Left lung (tissue), 10 donors: ENCODE measurements around the gene ACTL8. TPM values are rescaled to one million over a fixed set of nuclear protein-coding genes. Genes with fewer than 3 reads are reported as not detected.

Source experiments
- ATAC-seq: fragments of 200-7000 bp; cut with Tn5 transposase; one replicate; pipeline ENCODE4 v1.9.1; 2020; ENCODE audit warnings: moderate library complexity
- DNase-seq, 4 donors: peaks; one replicate each; pipeline ENCODE4 v3.0.0-alpha.2; 2013 to 2020
- H3K27ac ChIP-seq, 2 donors: fragments of 200-600 bp; sonication (generic) in 1 of 2; one replicate each; pipeline versions ENCODE4 v1.5.0 to v1.8.0; 2020 to 2021
- H3K27me3 ChIP-seq, 2 donors: fragments of 200-600 bp; sonication (generic) in 1 of 2; one replicate each; pipeline versions ENCODE4 v1.5.0 to v1.8.0; 2020 to 2021
- H3K36me3 ChIP-seq, 2 donors: fragments of 200-600 bp; sonication (generic) in 1 of 2; one replicate each; pipeline versions ENCODE4 v1.5.0 to v1.8.0; 2020 to 2021
- H3K4me1 ChIP-seq, 2 donors: fragments of 200-600 bp; one replicate each; pipeline ENCODE4 v1.8.0; 2021
- H3K4me3 ChIP-seq, 2 donors: fragments of 200-600 bp; sonication (generic) in 1 of 2; one replicate each; pipeline versions ENCODE4 v1.5.0 to v1.8.0; 2020 to 2021; ENCODE audit warnings: mild to moderate bottlenecking in 1 of 2
- H3K9me3 ChIP-seq, 2 donors: fragments of 200-600 bp; sonication (generic) in 1 of 2; one replicate each; pipeline versions ENCODE4 v1.5.0 to v1.8.0; 2020 to 2021
- CTCF ChIP-seq, 2 donors: fragments of 200-600 bp; sonication (generic) in 1 of 2; IDR thresholded peaks; one replicate each; pipeline versions ENCODE4 v1.5.0 to v1.8.0; 2021; ENCODE audit warnings: antibody characterized with exemption in 2 of 2
- intact Hi-C, 2 donors: fragments of 100-400 bp; cut with DNase I; formaldehyde crosslinking; loops; one replicate each; pipeline versions ENCODE4 v1.11.2 to v1.14.2; 2022
- polyA plus RNA-seq, 6 donors: library from polyadenylated mRNA; unstranded; fragments of 120-200 nt; gene quantifications; one replicate each; pipeline ENCODE4 v1.2.1, GENCODE V29; 2013; ENCODE audit not compliant: insufficient read length in 6 of 6
- total RNA-seq, 2 donors: library from RNA; stranded (reverse); fragmentation: NEBNext Ultra II Directional; extraction: Animal tissue kit (Norgen Biotek cat#: 25700); gene quantifications; one replicate each; pipeline ENCODE4 v1.2.1, GENCODE V29; 2021
- donor health status: DM: no; HTN: yes; CAD: no.
- donor health status: DM: no; HTN: no; CAD: no.

Gene ACTL8
- total and polyA plus RNA-seq, 8 donors, result not detected

GRCh38 chr1:17773591-17774326 is 18.6 kb downstream of the ACTL8 start:
- H3K27me3 ChIP-seq, result peaks cover 0 to 45% of the 10 kb centered on the region in 2 donors
- ATAC-seq (no peak), DNase-seq (no peak)
- H3K36me3 ChIP-seq, result no peaks in the 10 kb centered on the region
- no peaks in the 10 kb centered on the region for H3K4me1 ChIP-seq
- intact Hi-C loops, result no loop called here
- H3K4me3 ChIP-seq, result no peak overlapping the region
- H3K27ac ChIP-seq, result no peak overlapping the region
- TF ChIP-seq CTCF (IDR thresholded peaks at IDR 0.05), result no peak
- no peaks in the 10 kb centered on the region for H3K9me3 ChIP-seq

- ATAC-seq, result no peak
- DNase-seq, result no peak
- Histone ChIP-seq H3K36me3 (no peaks in the 10 kb centered on the region), H3K27me3 (peaks cover 0 to 46% of the 10 kb centered on the region in 2 donors), H3K27ac (no peak overlapping the region), H3K4me3 (no peak overlapping the region), H3K4me1 (no peaks in the 10 kb centered on the region), H3K9me3 (no peaks in the 10 kb centered on the region)
- no peak for TF ChIP-seq CTCF (IDR thresholded peaks at IDR 0.05)
- intact Hi-C loops, result no loop called here
These were observed 19.3 kb downstream of the ACTL8 start for GRCh38 chr1:17774452-17774851.

- no peak for TF ChIP-seq CTCF (IDR thresholded peaks at IDR 0.05)
- no peak for DNase-seq
- intact Hi-C loops, result no loop called here
These were observed 20.7 kb downstream of the ACTL8 start for GRCh38 chr1:17775796-17776195.

GRCh38 chr1:17776426-17776825 is 21.3 kb downstream of the ACTL8 start:
- Histone ChIP-seq H3K27ac (no peak overlapping the region), H3K4me1 (no peaks in the 10 kb centered on the region), H3K9me3 (no peaks in the 10 kb centered on the region), H3K36me3 (no peaks in the 10 kb centered on the region), H3K27me3 (peaks cover 0 to 46% of the 10 kb centered on the region in 2 donors), H3K4me3 (no peak overlapping the region)
- no peak for ATAC-seq
- no peak for TF ChIP-seq CTCF (IDR thresholded peaks at IDR 0.05)
- no peak for DNase-seq
- intact Hi-C loops, result no loop called here

More at GRCh38 chr1:17775796-17776195, 20.7 kb downstream of the ACTL8 start:
- Histone ChIP-seq H3K27ac (no peak overlapping the region), H3K4me1 (no peaks in the 10 kb centered on the region), H3K36me3 (no peaks in the 10 kb centered on the region), H3K4me3 (no peak overlapping the region), H3K9me3 (no peaks in the 10 kb centered on the region), H3K27me3 (peaks cover 0 to 46% of the 10 kb centered on the region in 2 donors)
- no peak for ATAC-seq

GRCh38 chr1:17777330-17777729 is 22.2 kb downstream of the ACTL8 start:
- intact Hi-C loops, result no loop called here
- ATAC-seq (no peak), DNase-seq (no peak)
- Histone ChIP-seq H3K27ac (no peak overlapping the region), H3K4me3 (no peak overlapping the region), H3K4me1 (no peaks in the 10 kb centered on the region), H3K9me3 (no peaks in the 10 kb centered on the region), H3K27me3 (peaks cover 0 to 46% of the 10 kb centered on the region in 2 donors), H3K36me3 (no peaks in the 10 kb centered on the region)
- no peak for TF ChIP-seq CTCF (IDR thresholded peaks at IDR 0.05)
